Inflammatory macrophage treated with lipopolysaccharide for 1 hour (primary cell): ENCODE measurements around the gene SORCS3.

Experiments
- DNase-seq, 2 donors: peaks; one replicate each; pipeline ENCODE4 v3.0.0-alpha.2; 2020 to 2022

Gene SORCS3

DNA sequence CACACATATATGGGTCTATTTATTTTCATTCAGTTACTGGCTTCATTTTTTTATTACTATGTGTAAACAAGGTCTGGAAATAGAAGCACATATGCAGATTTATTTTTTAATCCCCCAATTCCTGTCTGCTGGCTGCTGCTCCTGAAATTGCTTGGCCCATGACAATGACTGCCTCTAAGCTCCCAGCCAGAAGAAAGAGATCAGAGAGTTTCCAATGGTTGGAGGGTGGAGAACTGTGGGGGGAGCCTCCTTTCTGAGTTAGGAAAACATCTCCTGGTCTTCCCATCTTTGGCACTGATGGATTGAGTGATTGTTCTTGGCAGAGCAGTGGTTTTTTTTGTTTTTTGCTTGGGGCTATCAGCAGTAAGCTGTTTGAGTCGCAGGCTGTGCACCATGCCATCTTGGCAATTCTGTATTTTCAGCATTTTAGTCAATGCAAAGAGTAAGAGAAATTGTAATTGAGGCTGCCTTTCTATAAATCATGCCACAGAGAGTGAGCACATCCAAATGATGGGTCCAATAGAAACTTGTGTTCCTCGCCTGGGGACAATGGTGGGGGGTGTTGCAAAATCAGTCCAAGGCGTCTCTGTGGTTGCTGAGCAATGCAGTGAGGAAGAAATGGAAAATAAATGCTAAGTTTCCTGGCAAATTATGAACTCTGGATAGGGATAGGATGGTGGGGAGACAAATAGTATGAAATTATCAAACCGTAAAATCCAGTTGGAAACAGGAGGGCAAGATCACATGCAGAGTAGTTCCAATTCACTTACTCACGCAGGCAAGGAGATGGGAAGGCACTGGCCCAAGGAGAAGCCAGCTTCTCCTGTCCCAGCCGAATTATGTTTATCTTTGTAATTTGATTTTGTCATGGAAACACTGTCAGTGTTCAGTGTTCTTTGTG lies 382.4 kb downstream of the SORCS3 start:
- DNase-seq, result no peak

DNA sequence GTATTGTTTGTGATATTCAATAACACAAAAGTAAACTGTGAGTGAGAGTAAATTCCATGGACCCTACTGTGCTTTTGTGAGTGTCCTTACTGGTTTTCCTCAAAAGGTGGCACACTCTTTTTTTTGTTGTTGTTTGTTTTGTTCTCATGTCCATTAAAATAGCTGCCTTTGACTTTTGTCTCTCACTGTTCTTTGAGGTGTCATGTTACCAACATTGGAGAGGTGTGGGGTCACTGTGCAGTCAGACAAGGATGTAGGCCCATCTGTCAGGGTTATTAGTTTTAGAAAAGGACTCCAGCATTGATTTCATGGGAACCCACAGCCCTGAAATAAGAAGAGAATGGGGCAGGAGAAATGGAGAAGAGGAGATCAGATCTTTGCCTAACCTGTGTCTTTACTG lies 383.1 kb downstream of the SORCS3 start:
- DNase-seq, result no peak

- DNase-seq, result no peak
Measured at GRCh38 chr10:105025092-105025491, 384.0 kb downstream of the SORCS3 start.

DNA sequence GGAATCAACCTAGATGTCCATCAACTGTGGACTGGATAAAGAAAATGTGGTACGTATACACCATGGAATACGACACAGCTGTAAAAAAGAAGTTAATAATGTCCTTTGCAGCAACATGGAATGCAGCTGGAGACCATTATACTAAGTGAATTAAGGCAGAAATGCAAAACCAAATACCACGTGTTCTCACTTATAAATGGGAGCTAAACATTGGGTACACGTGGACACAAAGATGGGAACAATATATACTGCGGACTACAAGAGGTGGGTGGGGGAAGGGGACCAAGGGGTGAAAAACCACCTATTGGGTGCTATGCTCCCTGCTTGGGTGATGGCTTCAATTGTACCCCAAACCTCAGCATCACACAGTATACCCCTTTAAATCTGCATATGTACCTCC lies 385.5 kb downstream of the SORCS3 start:
- DNase-seq, result no peak

- DNase-seq, result no peak
Measured at GRCh38 chr10:105029286-105029685, 388.2 kb downstream of the SORCS3 start.

DNA sequence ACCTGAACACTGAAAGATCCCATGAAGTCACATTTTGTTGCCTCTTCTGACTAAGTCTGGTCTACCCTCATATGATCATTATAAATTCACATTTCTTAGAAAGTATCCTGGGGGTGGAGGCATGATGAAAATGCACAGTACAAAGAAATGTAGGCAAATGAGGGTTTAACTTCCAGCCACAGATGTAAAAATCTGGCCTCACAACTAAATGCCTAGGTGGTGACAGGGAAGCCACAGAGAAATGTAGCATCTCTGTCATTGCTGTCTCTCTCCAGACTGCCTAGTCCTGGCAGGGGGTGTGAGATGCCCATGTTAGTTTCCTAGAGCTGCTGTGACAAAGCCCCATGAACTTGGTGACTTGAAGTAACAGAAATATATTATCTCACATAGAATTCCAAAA lies 395.9 kb downstream of the SORCS3 start:
- DNase-seq, result no peak

DNA sequence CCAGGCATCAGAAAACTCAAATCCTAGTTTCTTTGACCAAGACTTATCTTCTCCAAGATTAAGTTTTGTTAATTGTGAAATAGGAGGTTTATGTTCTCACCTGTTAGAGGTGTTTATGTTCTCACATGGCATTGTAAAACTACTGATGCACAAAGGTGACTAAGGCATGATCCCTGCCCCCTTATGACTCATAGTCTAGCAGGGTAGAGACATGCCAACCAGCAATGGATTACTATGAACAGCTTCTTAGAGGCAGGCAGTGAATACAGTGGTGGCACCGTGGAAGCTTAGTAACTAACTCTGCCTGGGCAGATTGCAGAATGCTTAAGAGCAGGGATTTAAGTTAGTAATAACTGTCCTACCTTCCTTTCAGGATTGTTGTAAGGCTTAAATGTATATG lies 400.9 kb downstream of the SORCS3 start:
- DNase-seq, result no peak

DNA sequence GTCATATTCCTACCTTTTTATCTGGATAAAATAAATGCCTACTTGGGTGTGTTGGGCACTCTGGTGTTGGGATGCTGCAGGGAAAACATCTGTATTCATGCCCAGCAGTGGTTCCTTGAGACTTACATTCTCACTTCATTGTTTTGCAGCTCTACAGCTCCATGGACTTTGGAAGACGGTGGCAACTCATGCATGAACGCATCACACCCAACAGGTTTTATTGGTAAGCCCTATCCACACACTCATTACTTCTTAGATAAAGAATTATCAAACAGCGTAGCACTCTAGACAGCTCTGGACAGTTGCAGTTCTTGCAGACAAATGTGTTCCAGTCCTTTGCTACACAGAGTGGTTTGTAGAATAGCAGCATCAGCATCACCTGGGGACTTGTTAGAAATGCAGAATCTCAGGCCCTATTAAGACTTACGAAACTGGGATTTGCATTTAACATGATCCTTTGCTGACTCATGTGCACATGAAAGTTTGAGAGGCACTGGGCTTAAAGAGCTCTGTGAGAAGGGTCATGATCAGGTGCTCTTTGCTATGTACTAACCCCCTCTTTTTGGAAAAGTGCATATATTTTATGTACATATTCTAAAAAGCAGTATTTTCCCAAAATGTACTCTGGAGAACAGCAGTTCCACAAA lies 401.9 kb downstream of the SORCS3 start:
- DNase-seq, result no peak

DNA sequence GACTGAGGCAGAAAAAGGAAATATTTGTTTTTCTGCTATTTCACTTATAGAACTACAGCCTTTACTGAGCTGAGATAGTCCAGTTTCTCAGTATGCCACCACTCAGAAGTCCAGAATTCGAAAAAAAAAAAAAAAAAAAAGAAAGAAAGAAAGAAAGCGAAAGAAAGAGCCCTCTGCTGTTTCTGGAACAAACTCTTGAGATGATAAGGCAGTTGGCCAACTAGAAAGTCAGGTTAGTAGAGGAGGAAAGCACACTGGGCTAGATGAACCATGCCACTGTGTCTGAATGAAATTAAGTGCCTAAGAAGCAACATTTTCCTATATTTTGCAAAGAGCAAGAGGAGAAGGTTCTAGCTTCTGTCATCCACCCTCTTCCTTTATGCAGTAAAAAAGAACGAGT lies 403.8 kb downstream of the SORCS3 start:
- no peak for DNase-seq

DNA sequence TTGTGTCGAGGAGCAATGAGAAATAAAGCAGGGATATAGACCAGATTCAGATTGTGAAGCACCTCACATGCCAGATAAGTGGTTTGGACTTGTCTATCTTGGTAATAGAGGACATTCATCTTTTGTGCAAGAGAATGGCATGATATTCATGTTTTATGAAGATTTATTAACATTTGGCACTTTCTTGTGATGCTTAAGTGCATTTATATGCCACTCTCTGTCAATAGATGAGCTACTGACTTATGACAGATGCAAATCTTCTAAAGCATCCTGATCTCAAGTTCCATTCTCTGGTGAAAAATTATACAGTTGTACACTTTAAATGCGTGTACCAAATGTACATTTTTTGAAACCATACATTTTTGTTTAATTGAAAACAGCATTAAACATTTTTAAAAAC lies 415.3 kb downstream of the SORCS3 start:
- no peak for DNase-seq

GRCh38 chr10:105062951-105063350 lies 421.9 kb downstream of the SORCS3 start:
- no peak for DNase-seq

GRCh38 chr10:105063796-105064195 lies 422.7 kb downstream of the SORCS3 start:
- peak in 1 of 2 donors; percentile 6 for DNase-seq

GRCh38 chr10:105068497-105068896 lies 427.4 kb downstream of the SORCS3 start:
- no peak for DNase-seq

DNA sequence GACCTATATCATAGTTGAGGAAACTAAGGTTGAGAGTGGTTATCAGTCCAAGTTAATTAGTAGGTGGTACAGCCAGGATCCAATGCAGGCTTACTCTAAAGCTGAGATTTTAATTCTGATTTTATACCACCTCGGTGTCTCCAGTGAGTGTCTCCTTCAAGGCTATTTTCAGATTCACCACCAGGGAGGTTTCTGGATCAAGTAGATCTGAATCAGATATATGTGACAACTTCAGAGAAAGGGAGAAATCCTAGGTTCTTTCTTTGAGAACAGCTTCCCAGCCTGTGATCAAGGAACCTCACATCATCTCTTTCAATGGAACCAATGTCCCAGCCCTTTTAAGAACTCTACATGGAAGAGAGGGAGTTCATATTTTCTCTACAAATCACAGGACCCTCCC lies 429.2 kb downstream of the SORCS3 start:
- DNase-seq, result no peak

DNA sequence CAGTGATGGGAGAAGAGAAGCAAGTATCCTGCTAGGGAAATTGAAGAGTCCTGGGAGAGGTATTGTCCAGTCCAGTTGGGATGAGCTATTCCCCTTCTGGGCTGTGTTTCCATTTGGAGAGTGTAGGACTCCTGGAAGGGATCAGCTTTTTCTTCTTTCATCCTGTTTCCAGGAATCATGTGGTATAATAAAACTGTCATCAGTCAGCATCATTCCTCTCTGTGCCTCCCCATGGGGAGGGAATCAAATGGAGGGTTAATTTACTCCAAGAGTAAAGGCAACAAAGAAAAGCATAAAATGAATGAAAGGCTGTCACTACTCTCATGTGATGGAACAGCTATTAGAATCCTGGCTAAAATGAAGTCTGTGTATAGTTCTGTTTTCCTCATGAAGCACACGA lies 429.9 kb downstream of the SORCS3 start:
- no peak for DNase-seq

DNA sequence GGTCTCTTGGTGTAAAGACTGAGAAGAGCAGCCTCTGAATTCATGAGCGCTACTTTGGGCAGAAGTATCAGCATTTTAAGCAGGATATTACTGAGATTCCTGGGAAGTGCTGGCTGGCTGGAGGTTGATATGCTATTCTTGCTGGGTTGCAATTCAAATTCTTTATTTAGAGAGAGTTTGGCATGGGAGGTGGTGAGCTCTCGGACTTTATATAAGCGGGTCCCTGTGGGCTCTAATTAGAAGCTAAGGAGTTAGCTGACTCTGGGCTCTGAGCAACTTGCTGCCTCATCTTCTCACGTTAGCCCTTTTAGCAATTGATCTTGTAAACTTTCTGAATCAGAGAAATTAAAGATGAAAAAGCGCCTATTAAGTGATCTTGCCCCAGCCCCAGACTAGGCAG lies 430.9 kb downstream of the SORCS3 start:
- no peak for DNase-seq

DNA sequence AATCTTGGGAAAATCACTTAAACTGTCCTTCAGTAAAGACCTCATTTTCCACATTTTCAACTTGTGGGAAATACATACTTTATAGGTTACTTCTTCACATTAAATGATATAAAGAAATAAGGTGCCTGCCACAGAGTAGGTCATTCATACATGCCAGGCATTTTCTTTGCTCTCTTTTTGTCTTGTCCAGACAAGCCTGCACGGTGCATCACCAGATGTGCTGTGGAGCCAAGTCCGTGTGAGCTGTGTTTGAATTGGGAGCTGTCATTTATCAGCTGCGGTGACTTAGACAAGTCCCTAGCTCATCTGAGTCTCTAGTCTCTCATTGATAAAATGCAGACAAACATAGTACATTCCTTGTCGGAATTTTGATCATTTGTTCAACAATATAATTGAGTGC lies 432.9 kb downstream of the SORCS3 start:
- DNase-seq, result no peak

- no peak for DNase-seq
Measured at GRCh38 chr10:105075031-105075430, 433.9 kb downstream of the SORCS3 start.

DNA sequence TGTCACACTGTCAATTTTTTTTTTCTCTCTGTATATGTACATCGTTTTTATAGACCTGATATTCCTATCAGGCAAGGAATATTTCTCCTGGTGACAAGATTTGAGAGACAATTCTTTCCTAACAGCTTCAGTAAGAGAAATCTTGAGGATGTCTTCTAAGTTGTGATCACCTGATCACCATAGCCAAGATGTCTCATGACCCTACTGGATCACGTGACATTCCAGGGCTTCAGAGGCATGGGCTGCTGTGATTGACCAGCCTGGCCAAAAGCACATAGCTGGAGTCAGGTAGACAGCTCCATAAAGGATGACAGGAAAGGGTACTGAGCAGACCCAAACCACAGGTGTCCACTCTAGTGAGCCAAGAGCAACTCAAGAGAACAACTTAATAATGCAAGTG lies 444.9 kb downstream of the SORCS3 start:
- no peak for DNase-seq

- no peak for DNase-seq
Measured at GRCh38 chr10:105094048-105094447, 453.0 kb downstream of the SORCS3 start.

DNA sequence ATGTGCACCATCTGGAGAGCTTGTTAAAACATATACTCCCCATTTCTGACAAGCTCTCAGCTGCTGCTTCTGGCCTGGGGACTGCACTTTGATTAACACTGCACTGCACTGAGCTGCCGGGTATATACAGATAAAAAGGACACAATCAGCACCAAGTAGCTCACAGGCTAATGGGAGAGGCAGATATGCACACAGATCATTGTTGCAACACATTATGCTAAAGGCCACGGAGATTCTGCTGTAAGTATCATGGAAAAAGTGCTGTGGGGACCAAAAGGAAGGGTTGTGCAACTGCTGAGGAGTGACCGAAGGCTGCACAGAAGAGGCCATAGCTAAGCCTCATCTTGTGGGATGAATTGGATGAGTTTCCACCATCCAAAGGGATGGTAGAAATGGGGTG lies 455.2 kb downstream of the SORCS3 start:
- DNase-seq, result no peak

- no peak for DNase-seq
Measured at GRCh38 chr10:105102977-105103376, 461.9 kb downstream of the SORCS3 start.

DNA sequence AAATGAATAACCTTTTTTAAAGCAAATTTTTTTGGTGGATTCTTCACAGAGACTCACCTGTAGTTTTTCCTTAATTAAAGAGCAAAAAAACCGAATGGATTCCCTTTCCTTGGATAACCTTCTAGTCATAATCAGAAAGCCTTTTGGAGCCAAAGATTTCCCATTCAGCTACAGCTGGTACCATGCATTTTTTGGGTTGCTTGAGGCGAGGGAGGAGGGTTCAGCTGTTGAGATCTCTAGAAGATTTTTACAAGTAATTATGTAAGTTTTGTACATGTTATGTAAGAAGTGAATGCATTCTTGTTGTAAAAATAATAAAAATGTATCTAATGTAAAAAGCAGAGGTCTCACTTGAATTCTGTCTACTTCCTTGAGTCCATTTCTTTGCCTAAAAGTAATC lies 463.2 kb downstream of the SORCS3 start:
- no peak for DNase-seq

- DNase-seq, result no peak
Measured at GRCh38 chr10:105109164-105109563, 468.1 kb downstream of the SORCS3 start.

GRCh38 chr10:105112862-105113261 lies 471.8 kb downstream of the SORCS3 start:
- no peak for DNase-seq
